ENCODE measurements around the gene BNC2. TPM values are rescaled to one million over a fixed set of nuclear protein-coding genes. Genes with fewer than 3 reads are reported as not detected.
"Not testable (repeated sequence)": the region's sequence is repeated elsewhere in the genome, so short reads cannot be mapped to it uniquely, and the experiment has no call there.

Gene BNC2
- total RNA-seq, 2 experiments from 2014 or later = not detected

DNA sequence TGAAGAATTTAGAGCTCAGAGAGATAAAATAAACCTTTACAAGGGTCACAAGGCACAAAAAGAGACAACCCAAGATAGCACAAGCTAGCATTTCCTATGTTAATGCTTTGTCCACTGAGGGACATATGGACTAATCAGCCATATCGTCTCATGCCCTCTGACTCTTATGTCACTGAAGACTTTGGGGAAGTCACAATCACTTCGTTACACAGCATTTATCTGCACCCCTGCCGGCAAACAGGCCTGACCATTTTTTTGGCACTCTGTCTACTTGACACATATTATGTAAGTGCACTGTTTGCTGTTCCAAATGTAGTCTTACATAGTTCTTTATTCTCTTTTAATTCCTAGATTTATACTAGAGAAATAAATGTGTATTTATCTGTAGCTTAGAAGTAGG is 13.9 kb upstream of the BNC2 start:
- Mint-ChIP-seq H3K4me3 (no peak overlapping the region), H3K36me3 (ENCODE audit: low read depth) (no peaks in the 10 kb centered on the region), H3K9me3 (peaks cover 8% of the 10 kb centered on the region), H3K4me1 (ENCODE audit: low read depth) (no peaks in the 10 kb centered on the region), H3K27ac (no peak overlapping the region), H3K27me3 (no peaks in the 10 kb centered on the region)
- intact Hi-C loops (cut with DNase I, micrococcal nuclease) = no loop called here
- TF ChIP-seq, protein P1, sequence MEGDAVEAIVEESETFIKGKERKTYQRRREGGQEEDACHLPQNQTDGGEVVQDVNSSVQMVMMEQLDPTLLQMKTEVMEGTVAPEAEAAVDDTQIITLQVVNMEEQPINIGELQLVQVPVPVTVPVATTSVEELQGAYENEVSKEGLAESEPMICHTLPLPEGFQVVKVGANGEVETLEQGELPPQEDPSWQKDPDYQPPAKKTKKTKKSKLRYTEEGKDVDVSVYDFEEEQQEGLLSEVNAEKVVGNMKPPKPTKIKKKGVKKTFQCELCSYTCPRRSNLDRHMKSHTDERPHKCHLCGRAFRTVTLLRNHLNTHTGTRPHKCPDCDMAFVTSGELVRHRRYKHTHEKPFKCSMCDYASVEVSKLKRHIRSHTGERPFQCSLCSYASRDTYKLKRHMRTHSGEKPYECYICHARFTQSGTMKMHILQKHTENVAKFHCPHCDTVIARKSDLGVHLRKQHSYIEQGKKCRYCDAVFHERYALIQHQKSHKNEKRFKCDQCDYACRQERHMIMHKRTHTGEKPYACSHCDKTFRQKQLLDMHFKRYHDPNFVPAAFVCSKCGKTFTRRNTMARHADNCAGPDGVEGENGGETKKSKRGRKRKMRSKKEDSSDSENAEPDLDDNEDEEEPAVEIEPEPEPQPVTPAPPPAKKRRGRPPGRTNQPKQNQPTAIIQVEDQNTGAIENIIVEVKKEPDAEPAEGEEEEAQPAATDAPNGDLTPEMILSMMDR (IDR thresholded peaks at IDR 0.05) = no peak
- DNase-seq (no peak), ATAC-seq (ENCODE audit: poor library complexity) (no peak)
- no peaks in the 10 kb centered on the region for H3K36me3 ChIP-seq (ENCODE audit: insufficient read depth, low read length)
- H3K4me1 ChIP-seq (ENCODE audit: insufficient read depth, low read length) = no peaks in the 10 kb centered on the region
- no peak overlapping the region for H3K4me3 ChIP-seq (ENCODE audit: low read length)
- peaks cover 0 to 13% of the 10 kb centered on the region in 2 experiments for H3K9me3 ChIP-seq (ENCODE audit: control insufficient read depth in 1 of 2, insufficient read depth in 1 of 2, low read length in 2 of 2)
- POLR2A ChIA-PET = no interaction called here
- no peaks in the 10 kb centered on the region for H3K27me3 ChIP-seq (ENCODE audit: control insufficient read depth in 1 of 2, insufficient read depth in 2 of 2, low read length in 2 of 2)
- CTCF ChIA-PET = no interaction called here
- H3K27ac ChIP-seq (ENCODE audit: low read depth in 1 of 2, low read length in 2 of 2) = no peak overlapping the region

DNA sequence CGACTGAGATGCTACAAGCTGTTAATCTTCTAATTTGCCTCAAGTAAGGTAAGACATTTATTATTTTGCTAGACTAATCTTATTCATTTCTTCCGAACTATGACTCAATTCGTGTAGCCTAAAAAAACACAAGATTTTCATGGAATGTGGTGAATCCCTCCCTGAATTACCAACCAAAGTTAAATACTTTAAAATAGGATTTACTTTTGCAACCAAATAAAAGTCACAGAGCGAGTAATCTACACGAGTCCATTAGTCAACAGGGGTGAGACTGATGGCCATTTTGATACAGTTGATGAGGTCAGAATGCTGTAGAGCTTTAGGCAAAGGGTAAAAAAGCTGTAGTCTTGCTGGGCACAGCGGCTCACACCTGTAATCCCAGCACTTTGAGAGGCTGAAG is 13.1 kb upstream of the BNC2 start:
- DNase-seq (no peak), ATAC-seq (ENCODE audit: poor library complexity) (no peak)
- Histone ChIP-seq H3K9me3 (ENCODE audit: control insufficient read depth in 1 of 2, insufficient read depth in 1 of 2, low read length in 2 of 2) (peaks cover 0 to 14% of the 10 kb centered on the region in 2 experiments), H3K27me3 (ENCODE audit: control insufficient read depth in 1 of 2, insufficient read depth in 2 of 2, low read length in 2 of 2) (no peaks in the 10 kb centered on the region), H3K4me3 (ENCODE audit: low read length) (no peak overlapping the region), H3K36me3 (ENCODE audit: insufficient read depth, low read length) (no peaks in the 10 kb centered on the region), H3K4me1 (ENCODE audit: insufficient read depth, low read length) (no peaks in the 10 kb centered on the region), H3K27ac (ENCODE audit: low read depth in 1 of 2, low read length in 2 of 2) (no peak overlapping the region)
- CTCF ChIA-PET = no interaction called here
- no peak overlapping the region for H3K4me3 Mint-ChIP-seq
- TF ChIP-seq, protein P1 (IDR thresholded peaks at IDR 0.05) = no peak
- intact Hi-C loops (cut with DNase I, micrococcal nuclease) = no loop called here
- H3K27me3 Mint-ChIP-seq = no peaks in the 10 kb centered on the region
- H3K9me3 Mint-ChIP-seq = peaks cover 8% of the 10 kb centered on the region
- no peaks in the 10 kb centered on the region for H3K4me1 Mint-ChIP-seq (ENCODE audit: low read depth)
- H3K36me3 Mint-ChIP-seq (ENCODE audit: low read depth) = no peaks in the 10 kb centered on the region
- H3K27ac Mint-ChIP-seq = no peak overlapping the region
- POLR2A ChIA-PET = no interaction called here

DNA sequence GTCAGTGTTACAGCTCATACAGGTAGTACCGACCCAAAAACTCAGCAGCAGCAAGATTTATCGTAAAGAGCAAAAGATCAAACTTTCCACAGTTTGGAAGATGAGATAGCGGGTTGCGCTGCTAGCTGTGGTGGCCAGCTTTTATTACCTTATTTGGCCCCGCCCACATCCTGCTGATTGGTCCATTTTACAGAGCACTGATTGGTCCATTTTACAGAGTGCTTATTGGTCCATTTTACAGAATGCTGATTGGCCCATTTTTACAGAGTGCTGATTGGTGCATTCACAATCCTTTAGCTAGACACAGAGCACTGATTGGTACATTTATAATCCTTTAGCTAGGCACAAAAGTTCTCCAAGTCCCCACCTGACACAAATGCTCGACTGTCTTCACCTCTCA is 12.0 kb upstream of the BNC2 start:
- H3K36me3 Mint-ChIP-seq (ENCODE audit: low read depth); H3K9me3 Mint-ChIP-seq; CTCF ChIA-PET; H3K27me3 Mint-ChIP-seq; H3K4me1 ChIP-seq (ENCODE audit: insufficient read depth, low read length); intact Hi-C loops (cut with DNase I, micrococcal nuclease); H3K27me3 ChIP-seq (ENCODE audit: control insufficient read depth in 1 of 2, insufficient read depth in 2 of 2, low read length in 2 of 2); DNase-seq; POLR2A ChIA-PET; H3K36me3 ChIP-seq (ENCODE audit: insufficient read depth, low read length); H3K27ac ChIP-seq (ENCODE audit: low read depth in 1 of 2, low read length in 2 of 2); H3K4me3 ChIP-seq (ENCODE audit: low read length); H3K4me3 Mint-ChIP-seq; H3K27ac Mint-ChIP-seq; H3K4me1 Mint-ChIP-seq (ENCODE audit: low read depth); ATAC-seq (ENCODE audit: poor library complexity): not testable (repeated sequence)
- H3K9me3 ChIP-seq (ENCODE audit: control insufficient read depth in 1 of 2, insufficient read depth in 1 of 2, low read length in 2 of 2) = peaks cover 0 to 20% of the 10 kb centered on the region in 2 experiments

DNA sequence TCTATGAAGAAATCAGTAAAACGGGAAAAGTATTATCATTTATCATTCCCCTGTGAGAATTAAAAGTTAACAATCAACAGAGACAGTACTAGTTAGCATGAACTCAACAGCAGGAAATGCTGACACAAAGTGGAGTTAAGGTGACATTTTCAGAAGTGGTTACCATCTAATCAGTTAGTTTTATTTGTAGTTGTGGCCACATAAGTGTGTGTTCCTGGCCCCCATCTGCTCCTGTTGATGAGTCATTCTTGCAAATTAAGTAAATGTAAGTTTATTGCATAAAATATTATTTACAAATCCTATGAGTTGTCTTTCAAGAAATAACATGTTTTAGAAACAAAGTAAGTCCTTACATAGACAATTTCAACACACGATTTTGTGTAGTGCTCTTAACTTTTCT is 8.9 kb upstream of the BNC2 start:
- intact Hi-C loops (cut with DNase I, micrococcal nuclease) = no loop called here
- ChIA-PET CTCF (no interaction called here), POLR2A (no interaction called here)
- H3K4me3 Mint-ChIP-seq = no peak overlapping the region
- DNase-seq = no peak
- no peaks in the 10 kb centered on the region for H3K36me3 ChIP-seq (ENCODE audit: insufficient read depth, low read length)
- H3K27me3 Mint-ChIP-seq = no peaks in the 10 kb centered on the region
- H3K27me3 ChIP-seq (ENCODE audit: control insufficient read depth in 1 of 2, insufficient read depth in 2 of 2, low read length in 2 of 2) = no peaks in the 10 kb centered on the region
- H3K9me3 ChIP-seq (ENCODE audit: control insufficient read depth in 1 of 2, insufficient read depth in 1 of 2, low read length in 2 of 2) = peaks cover 0 to 35% of the 10 kb centered on the region in 2 experiments
- no peaks in the 10 kb centered on the region for H3K4me1 ChIP-seq (ENCODE audit: insufficient read depth, low read length)
- ATAC-seq (ENCODE audit: poor library complexity) = no peak
- H3K27ac ChIP-seq (ENCODE audit: low read depth in 1 of 2, low read length in 2 of 2) = no peak overlapping the region
- H3K27ac Mint-ChIP-seq = no peak overlapping the region
- no peaks in the 10 kb centered on the region for H3K36me3 Mint-ChIP-seq (ENCODE audit: low read depth)
- H3K9me3 Mint-ChIP-seq = peaks cover 6% of the 10 kb centered on the region
- H3K4me1 Mint-ChIP-seq (ENCODE audit: low read depth) = no peaks in the 10 kb centered on the region
- H3K4me3 ChIP-seq (ENCODE audit: low read length) = no peak overlapping the region
- TF ChIP-seq, protein P1 (IDR thresholded peaks at IDR 0.05) = no peak
